ENCODE data around the gene RSPO4. TPM values are rescaled to one million over a fixed set of nuclear protein-coding genes. Genes with fewer than 3 reads are reported as not detected.
"Not testable (repeated sequence)": the region's sequence is repeated elsewhere in the genome, so short reads cannot be mapped to it uniquely, and the experiment has no call there.

Gene RSPO4
- total RNA-seq, 2 donors from 2014 or later: 1.8 TPM; not detected in 1

GRCh38 chr20:1029980-1030379, 27.9 kb upstream of the RSPO4 start:
- Histone ChIP-seq H3K9me3 (no peaks in the 10 kb centered on the region), H3K27ac (no peak overlapping the region), H3K4me1 (replicated peaks) (no peaks in the 10 kb centered on the region), H3K4me3 (no peak overlapping the region), H3K27me3 (replicated peaks; ENCODE audit: insufficient read depth) (no peaks in the 10 kb centered on the region), H3K36me3 (no peaks in the 10 kb centered on the region)
- TF ChIP-seq POLR2AphosphoS5 (IDR thresholded peaks at IDR 0.05): no peak
- TF ChIP-seq POLR2A (IDR thresholded peaks at IDR 0.05): no peak
- TF ChIP-seq CTCF (IDR thresholded peaks at IDR 0.05): no peak
- WGBS: 87% methylated on average over 7 of the region's 7 CpGs
- DNase-seq (ENCODE audit: low spot score): no peak
- intact Hi-C loops (cut with DNase I): no loop called here

GRCh38 chr20:1026214-1026613, 24.1 kb upstream of the RSPO4 start:
- H3K27me3 ChIP-seq (replicated peaks; ENCODE audit: insufficient read depth); H3K4me1 ChIP-seq (replicated peaks); DNase-seq (ENCODE audit: low spot score); H3K27ac ChIP-seq; H3K4me3 ChIP-seq; H3K9me3 ChIP-seq; H3K36me3 ChIP-seq; intact Hi-C loops (cut with DNase I): not testable (repeated sequence)
- WGBS: 79% methylated on average over 2 of the region's 2 CpGs

- Histone ChIP-seq H3K36me3 (no peaks in the 10 kb centered on the region), H3K4me1 (replicated peaks) (no peaks in the 10 kb centered on the region), H3K27ac (no peak overlapping the region), H3K9me3 (no peaks in the 10 kb centered on the region), H3K27me3 (replicated peaks; ENCODE audit: insufficient read depth) (no peaks in the 10 kb centered on the region), H3K4me3 (no peak overlapping the region)
- intact Hi-C loops (cut with DNase I): no loop called here
- TF ChIP-seq CTCF (IDR thresholded peaks at IDR 0.05) (no peak), POLR2A (IDR thresholded peaks at IDR 0.05) (no peak), POLR2AphosphoS5 (IDR thresholded peaks at IDR 0.05) (no peak)
- no peak for DNase-seq (ENCODE audit: low spot score)
Observed at GRCh38 chr20:1022871-1023270, 20.8 kb upstream of the RSPO4 start.

- intact Hi-C loops (cut with DNase I): no loop called here
- H3K27me3 ChIP-seq (replicated peaks; ENCODE audit: insufficient read depth): no peaks in the 10 kb centered on the region
- no peaks in the 10 kb centered on the region for H3K4me1 ChIP-seq (replicated peaks)
- H3K27ac ChIP-seq: no peak overlapping the region
- no peak for TF ChIP-seq POLR2A (IDR thresholded peaks at IDR 0.05)
- no peaks in the 10 kb centered on the region for H3K36me3 ChIP-seq
- no peaks in the 10 kb centered on the region for H3K9me3 ChIP-seq
- H3K4me3 ChIP-seq: no peak overlapping the region
- WGBS: 74% methylated on average over 5 of the region's 5 CpGs
- DNase-seq (ENCODE audit: low spot score): no peak
Observed at GRCh38 chr20:1020614-1021013, 18.5 kb upstream of the RSPO4 start.

GRCh38 chr20:1019344-1019743, 17.2 kb upstream of the RSPO4 start:
- no peak for DNase-seq (ENCODE audit: low spot score)
- 94% methylated on average over 2 of the region's 2 CpGs for WGBS
- TF ChIP-seq CTCF (IDR thresholded peaks at IDR 0.05) (no peak), POLR2AphosphoS5 (IDR thresholded peaks at IDR 0.05) (no peak), POLR2A (IDR thresholded peaks at IDR 0.05) (no peak)
- intact Hi-C loops (cut with DNase I): no loop called here
- Histone ChIP-seq H3K27ac (no peak overlapping the region), H3K4me3 (no peak overlapping the region), H3K9me3 (no peaks in the 10 kb centered on the region), H3K4me1 (replicated peaks) (no peaks in the 10 kb centered on the region), H3K27me3 (replicated peaks; ENCODE audit: insufficient read depth) (no peaks in the 10 kb centered on the region), H3K36me3 (no peaks in the 10 kb centered on the region)

GRCh38 chr20:1017677-1018076, 15.6 kb upstream of the RSPO4 start:
- no peak for TF ChIP-seq POLR2AphosphoS5 (IDR thresholded peaks at IDR 0.05)
- no peak for TF ChIP-seq CTCF (IDR thresholded peaks at IDR 0.05)
- no peak for TF ChIP-seq POLR2A (IDR thresholded peaks at IDR 0.05)
- no peaks in the 10 kb centered on the region for H3K27me3 ChIP-seq (replicated peaks; ENCODE audit: insufficient read depth)
- no peaks in the 10 kb centered on the region for H3K4me1 ChIP-seq (replicated peaks)
- 87% methylated on average over 5 of the region's 5 CpGs for WGBS
- H3K9me3 ChIP-seq: no peaks in the 10 kb centered on the region
- no peak overlapping the region for H3K27ac ChIP-seq
- DNase-seq (ENCODE audit: low spot score): no peak
- H3K36me3 ChIP-seq: no peaks in the 10 kb centered on the region
- intact Hi-C loops (cut with DNase I): no loop called here
- no peak overlapping the region for H3K4me3 ChIP-seq
